Epithelial cell of proximal tubule (primary cell): ENCODE data around the gene RDH5. TPM values are rescaled to one million over a fixed set of nuclear protein-coding genes. Genes with fewer than 3 reads are reported as not detected.
A peak's percentile ranks its signal among the peaks of the same experiment; 100 is the strongest.

Source experiments
- DNase-seq: peaks from one replicate; pipeline ENCODE4 v3.0.0-alpha.2; 2011; ENCODE audit warnings: low read depth
- H3K4me3 ChIP-seq: 2 replicates; pipeline ENCODE4 v1.5.1; 2011; ENCODE audit warnings: low read depth, mild to moderate bottlenecking, low read length
- CTCF ChIP-seq: conservative IDR thresholded peaks from 2 replicates; pipeline ENCODE4 v1.5.1; 2012; ENCODE audit warnings: low read depth, mild to moderate bottlenecking, low read length
- total RNA-seq: library from RNA; depleted of rRNA; stranded (reverse); fragments of >200 nt; gene quantifications from 2 replicates; pipeline ENCODE4 v1.2.3, GENCODE V29; 2015

The RDH5 gene, protein sequence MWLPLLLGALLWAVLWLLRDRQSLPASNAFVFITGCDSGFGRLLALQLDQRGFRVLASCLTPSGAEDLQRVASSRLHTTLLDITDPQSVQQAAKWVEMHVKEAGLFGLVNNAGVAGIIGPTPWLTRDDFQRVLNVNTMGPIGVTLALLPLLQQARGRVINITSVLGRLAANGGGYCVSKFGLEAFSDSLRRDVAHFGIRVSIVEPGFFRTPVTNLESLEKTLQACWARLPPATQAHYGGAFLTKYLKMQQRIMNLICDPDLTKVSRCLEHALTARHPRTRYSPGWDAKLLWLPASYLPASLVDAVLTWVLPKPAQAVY
- 2.3 and 2.5 TPM in 2 replicates for total RNA-seq

DNA sequence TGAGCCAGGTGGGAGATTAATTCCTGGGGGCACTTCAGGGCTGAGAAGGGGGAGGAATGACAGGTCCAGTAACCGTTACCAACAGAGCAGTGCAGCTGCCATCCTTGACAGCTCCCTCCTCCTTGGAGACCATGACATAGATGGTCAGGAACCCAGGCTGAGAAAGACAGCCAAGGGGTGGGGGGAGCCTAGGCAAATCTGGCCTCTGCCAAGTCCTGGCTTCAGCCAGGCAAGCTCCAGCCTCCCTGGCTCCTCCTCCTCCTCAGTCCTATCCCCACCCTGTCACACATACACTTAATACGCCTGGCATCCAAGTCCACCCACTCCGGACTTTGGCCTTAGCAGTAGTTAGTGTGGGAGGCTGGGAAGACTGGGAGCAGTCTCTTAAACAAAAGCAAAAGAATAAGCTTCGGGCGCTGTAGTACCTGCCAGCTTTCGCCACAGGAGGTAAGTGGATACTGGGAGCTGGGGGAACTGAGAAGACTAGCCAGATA, at the start of gene RDH5:
RDH5 (plus strand) TSS at position 323 of the 494 bp plus-strand sequence. CDS start 792 bp downstream, outside the sequence.
- TF ChIP-seq CTCF = no peak
- peak within 1 kb of the TSS; percentile 42 for H3K4me3 ChIP-seq
- no peak for DNase-seq

GRCh38 chr12:55671746-55672145, 48.4 kb upstream of the RDH5 start:
- H3K4me3 ChIP-seq = no peak overlapping the region
- no peak for TF ChIP-seq CTCF
- no peak for DNase-seq

DNA sequence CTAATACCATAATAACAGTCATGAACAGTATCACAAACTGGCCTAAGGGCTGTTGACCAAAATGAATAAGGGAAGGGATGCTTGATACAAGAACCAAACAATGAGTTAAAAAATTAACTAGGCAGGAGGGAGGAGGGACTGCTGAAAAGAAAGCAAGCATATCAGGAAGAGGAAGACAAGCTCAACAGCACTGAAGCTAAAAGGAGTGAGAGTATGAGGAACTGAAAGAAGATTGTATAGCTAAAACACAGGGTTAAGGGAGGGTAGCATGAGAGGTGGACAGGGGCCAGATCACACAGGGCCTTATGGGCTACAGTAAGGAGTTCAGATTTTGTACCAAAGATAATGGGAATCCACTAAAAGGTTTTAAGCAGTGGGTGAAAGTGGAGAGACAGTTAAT, 46.6 kb upstream of the RDH5 start:
- DNase-seq = no peak
- TF ChIP-seq CTCF = no peak
- no peak overlapping the region for H3K4me3 ChIP-seq

DNA sequence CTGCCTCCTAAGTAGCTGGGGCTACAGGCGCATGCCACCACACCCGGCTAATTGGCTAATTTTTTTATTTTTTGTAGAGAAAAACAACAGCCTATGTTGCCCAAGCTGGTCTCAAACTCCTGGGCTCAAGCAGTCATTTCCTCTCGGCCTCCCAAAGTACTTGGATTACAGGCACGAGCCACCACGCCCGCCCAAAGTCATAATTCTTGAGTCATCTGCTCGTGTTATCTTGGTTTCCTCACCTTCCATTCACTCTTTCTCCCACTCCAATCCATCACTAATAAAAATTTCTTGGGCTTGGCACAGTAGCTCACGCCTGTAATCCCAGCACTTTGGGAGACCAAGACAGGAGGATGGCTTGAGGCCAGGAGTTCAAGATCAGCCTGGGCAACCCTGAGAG, 44.5 kb upstream of the RDH5 start:
- no peak for DNase-seq
- no peak for TF ChIP-seq CTCF
- H3K4me3 ChIP-seq = no peak overlapping the region

GRCh38 chr12:55676707-55677106, 43.5 kb upstream of the RDH5 start:
- DNase-seq = no peak
- H3K4me3 ChIP-seq = no peak overlapping the region
- no peak for TF ChIP-seq CTCF

- DNase-seq = no peak
- no peak for TF ChIP-seq CTCF
- no peak overlapping the region for H3K4me3 ChIP-seq
Measured at GRCh38 chr12:55679691-55680090, 40.5 kb upstream of the RDH5 start.
